SJSA1 (cell line): ENCODE measurements around the gene ITCH. TPM values are rescaled to one million over a fixed set of nuclear protein-coding genes. Genes with fewer than 3 reads are reported as not detected.
"Not testable (repeated sequence)": the region's sequence is repeated elsewhere in the genome, so short reads cannot be mapped to it uniquely, and the experiment has no call there.

ENCODE experiments used
- DNase-seq, 2 experiments: peaks; one replicate each; pipeline ENCODE4 v3.0.0-alpha.2; 2015 to 2020; ENCODE audit warnings: low spot score in 2 of 2, low read depth in 1 of 2
- H3K27ac ChIP-seq: fragments of 250-450 bp; sonication (Bioruptor Pico); 2 replicates; pipeline ENCODE4 v1.5.1; 2020; ENCODE audit warnings: mild to moderate bottlenecking, moderate library complexity
- H3K27me3 ChIP-seq: fragments of 250-450 bp; sonication (Bioruptor Pico); replicated peaks from 2 replicates; pipeline ENCODE4 v1.5.1; 2020; ENCODE audit warnings: mild to moderate bottlenecking, moderate library complexity
- H3K36me3 ChIP-seq: fragments of 250-450 bp; sonication (Bioruptor Pico); 2 replicates; pipeline ENCODE4 v1.5.1; 2020; ENCODE audit warnings: mild to moderate bottlenecking
- H3K4me1 ChIP-seq: fragments of 250-450 bp; sonication (Bioruptor Pico); replicated peaks from 2 replicates; pipeline ENCODE4 v1.6.1; 2021; ENCODE audit warnings: mild to moderate bottlenecking
- H3K4me3 ChIP-seq: fragments of 250-450 bp; sonication (Bioruptor Pico); 2 replicates; pipeline ENCODE4 v1.5.1; 2020; ENCODE audit warnings: mild to moderate bottlenecking
- H3K9me3 ChIP-seq: fragments of 250-450 bp; sonication (Bioruptor Pico); replicated peaks from 2 replicates; pipeline ENCODE4 v1.5.1; 2020; ENCODE audit warnings: mild to moderate bottlenecking
- total RNA-seq: library from RNA; depleted of rRNA; stranded (reverse); fragments of >200 nt; shearing (Covaris generic); gene quantifications from 2 replicates; pipeline ENCODE4 v1.2.3, GENCODE V29; 2014

ITCH gene
- total RNA-seq, 1 experiment from 2014 or later, result 62.9 TPM

DNA sequence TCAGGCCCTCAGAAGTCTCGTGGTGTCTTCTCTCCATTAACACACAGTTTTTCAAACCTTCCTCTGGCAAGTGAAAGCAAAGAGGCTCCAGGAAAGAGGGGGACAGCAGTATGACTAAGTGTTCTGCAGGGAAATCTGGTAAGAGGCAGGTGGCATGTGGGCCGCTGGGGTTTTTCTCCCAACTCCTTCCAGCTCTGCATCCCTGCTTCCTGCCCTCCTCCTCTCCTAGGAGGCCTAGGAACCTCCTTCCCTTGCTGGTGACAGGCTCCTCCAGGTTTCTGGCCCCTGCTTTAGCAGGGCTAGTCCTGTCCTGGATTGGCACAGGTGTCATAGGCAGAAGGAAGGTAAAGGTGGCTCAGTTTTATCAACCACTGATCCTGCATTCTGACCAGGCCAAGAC is 7.6 kb upstream of the ITCH start:
- DNase-seq, result no peak
- Histone ChIP-seq H3K4me1 (no peaks in the 10 kb centered on the region), H3K4me3 (no peak overlapping the region), H3K27me3 (no peaks in the 10 kb centered on the region), H3K36me3 (no peaks in the 10 kb centered on the region), H3K27ac (no peak overlapping the region), H3K9me3 (no peaks in the 10 kb centered on the region)

DNA sequence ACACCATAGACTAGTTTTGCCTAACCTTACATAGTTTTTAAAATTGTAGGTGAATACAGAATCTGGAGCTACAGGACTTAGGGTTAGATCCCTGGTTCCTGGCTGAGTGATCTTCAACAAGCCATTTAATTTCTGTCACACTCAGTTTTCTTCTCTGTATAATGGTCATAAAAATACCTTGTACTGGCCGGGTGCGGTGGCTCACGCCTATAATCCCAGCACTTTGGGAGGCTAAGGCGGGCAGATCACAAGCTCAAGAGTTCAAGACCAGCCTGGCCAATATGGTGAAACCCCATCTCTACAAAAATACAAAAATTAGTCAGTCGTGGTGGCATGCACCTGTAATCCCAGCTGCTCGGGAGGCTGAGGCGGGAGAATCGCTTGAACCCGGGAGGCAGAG is 3.3 kb upstream of the ITCH start:
- H3K4me3 ChIP-seq, DNase-seq, H3K27me3 ChIP-seq, H3K27ac ChIP-seq, H3K9me3 ChIP-seq, H3K4me1 ChIP-seq: not testable (repeated sequence)
- peaks cover 14% of the 10 kb centered on the region for H3K36me3 ChIP-seq

DNA sequence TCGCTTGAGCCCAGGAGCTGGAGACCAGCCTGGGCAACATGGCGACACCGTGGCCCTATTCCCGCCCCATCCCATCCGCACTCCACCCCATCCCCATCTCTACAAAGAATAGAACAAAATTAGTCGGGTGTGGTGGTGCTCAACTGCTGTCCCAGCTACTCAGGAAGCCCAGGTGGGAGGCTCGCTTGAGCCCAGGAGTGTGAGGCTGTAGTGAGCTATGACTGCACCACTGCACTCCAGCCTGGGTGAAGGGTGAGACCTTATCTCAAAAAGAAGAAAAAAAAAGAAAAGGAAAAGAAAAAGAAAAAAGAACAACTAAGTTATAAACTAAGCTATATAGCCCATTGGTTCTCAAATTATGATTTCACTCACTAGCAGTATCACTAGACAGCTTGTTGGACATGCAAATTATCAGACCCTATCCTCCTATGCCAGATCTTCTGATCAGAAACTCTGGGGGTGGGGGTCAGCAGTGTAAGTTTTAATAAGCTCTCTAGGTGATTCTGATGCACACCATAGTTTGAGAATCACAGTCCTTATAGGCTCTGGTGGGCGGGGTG is 491 bp upstream of the ITCH start:
- Histone ChIP-seq H3K9me3 (no peaks in the 10 kb centered on the region), H3K36me3 (peaks cover 40% of the 10 kb centered on the region), H3K27ac (no peak overlapping the region), H3K4me3 (peak overlapping the region; percentile 84), H3K4me1 (peaks cover 14% of the 10 kb centered on the region), H3K27me3 (no peaks in the 10 kb centered on the region)
- DNase-seq, result no peak

- Histone ChIP-seq H3K9me3 (no peaks in the 10 kb centered on the region), H3K27me3 (no peaks in the 10 kb centered on the region), H3K4me3 (peak overlapping the region; percentile 84), H3K27ac (peak overlapping the region; percentile 73), H3K4me1 (peaks cover 14% of the 10 kb centered on the region), H3K36me3 (peaks cover 47% of the 10 kb centered on the region)
- peak; percentile 47 to 60 for DNase-seq
Measured at GRCh38 chr20:34363465-34364222, 571 bp downstream of the ITCH start.

DNA sequence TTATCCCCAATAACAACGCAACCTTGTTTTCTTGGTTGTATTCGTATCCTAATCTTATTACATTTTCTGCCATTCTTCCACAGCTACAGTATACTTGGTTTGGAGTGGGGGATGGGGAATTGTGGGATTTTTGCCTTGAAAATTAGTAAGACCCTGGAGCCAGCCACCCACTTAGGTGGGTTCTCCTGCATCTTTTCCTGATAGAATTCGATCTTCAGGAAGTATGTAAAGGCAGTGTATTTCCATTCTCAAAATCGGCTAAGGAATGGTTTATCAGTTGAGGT is 1.1 kb downstream of the ITCH start:
- no peaks in the 10 kb centered on the region for H3K27me3 ChIP-seq
- DNase-seq, result no peak
- H3K4me3 ChIP-seq, result peak overlapping the region; percentile 84
- H3K4me1 ChIP-seq, result peaks cover 14% of the 10 kb centered on the region
- H3K9me3 ChIP-seq, result no peaks in the 10 kb centered on the region
- H3K27ac ChIP-seq, result peak overlapping the region; percentile 73
- peaks cover 52% of the 10 kb centered on the region for H3K36me3 ChIP-seq

- no peak overlapping the region for H3K27ac ChIP-seq
- H3K4me1 ChIP-seq, result peaks cover 14% of the 10 kb centered on the region
- H3K27me3 ChIP-seq, result no peaks in the 10 kb centered on the region
- no peaks in the 10 kb centered on the region for H3K9me3 ChIP-seq
- no peak overlapping the region for H3K4me3 ChIP-seq
- no peak for DNase-seq
- peaks cover 68% of the 10 kb centered on the region for H3K36me3 ChIP-seq
Measured at GRCh38 chr20:34365765-34366213, 2.7 kb downstream of the ITCH start.

DNA sequence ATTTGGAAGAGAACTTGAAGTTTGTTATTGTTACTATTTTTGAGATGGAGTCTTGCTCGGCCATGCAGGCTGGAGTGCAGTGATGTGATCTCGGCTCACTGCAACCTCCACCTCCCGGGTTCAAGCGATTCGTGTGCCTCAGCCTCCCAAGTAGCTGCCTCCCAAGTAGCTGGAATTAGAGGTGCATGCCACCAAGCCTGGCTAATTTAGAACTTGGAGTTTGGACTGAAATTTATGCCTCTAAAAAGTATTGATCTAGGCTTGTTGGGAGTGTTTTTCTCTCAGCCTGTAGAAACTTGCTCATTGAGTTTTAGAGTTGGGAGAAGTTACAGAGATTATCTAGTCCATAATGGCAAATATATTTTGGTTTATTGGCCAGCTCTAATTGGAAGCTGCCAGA is 4.1 kb downstream of the ITCH start:
- no peak for DNase-seq
- H3K9me3 ChIP-seq, result no peaks in the 10 kb centered on the region

DNA sequence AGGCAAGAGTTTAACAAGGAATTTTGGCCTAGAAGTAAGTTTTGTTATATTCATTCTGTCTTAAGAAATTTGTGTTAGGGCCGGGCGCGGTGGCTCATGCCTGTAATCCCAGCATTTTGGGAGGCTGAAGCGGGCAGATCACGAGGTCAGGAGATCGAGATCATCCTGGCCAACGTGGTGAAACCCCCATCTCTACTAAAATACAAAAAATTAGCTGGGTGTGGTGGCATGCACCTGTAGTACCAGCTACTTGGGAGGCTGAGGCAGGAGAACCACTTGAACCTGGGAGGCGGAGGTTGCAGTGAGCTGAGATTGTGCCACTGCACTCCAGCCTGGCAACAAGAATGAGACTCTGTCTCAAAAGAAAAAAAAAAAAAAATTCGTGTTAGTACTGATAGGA is 4.8 kb downstream of the ITCH start:
- H3K9me3 ChIP-seq, DNase-seq, H3K27ac ChIP-seq, H3K4me3 ChIP-seq, H3K27me3 ChIP-seq: not testable (repeated sequence)
- H3K4me1 ChIP-seq, result peaks cover 11% of the 10 kb centered on the region
- H3K36me3 ChIP-seq, result peaks cover 82% of the 10 kb centered on the region

More for the DNA sequence above, 4.1 kb downstream of the ITCH start:
- H3K36me3 ChIP-seq, result peaks cover 77% of the 10 kb centered on the region
- no peaks in the 10 kb centered on the region for H3K27me3 ChIP-seq
- H3K27ac ChIP-seq, result no peak overlapping the region
- no peak overlapping the region for H3K4me3 ChIP-seq
- peaks cover 14% of the 10 kb centered on the region for H3K4me1 ChIP-seq

DNA sequence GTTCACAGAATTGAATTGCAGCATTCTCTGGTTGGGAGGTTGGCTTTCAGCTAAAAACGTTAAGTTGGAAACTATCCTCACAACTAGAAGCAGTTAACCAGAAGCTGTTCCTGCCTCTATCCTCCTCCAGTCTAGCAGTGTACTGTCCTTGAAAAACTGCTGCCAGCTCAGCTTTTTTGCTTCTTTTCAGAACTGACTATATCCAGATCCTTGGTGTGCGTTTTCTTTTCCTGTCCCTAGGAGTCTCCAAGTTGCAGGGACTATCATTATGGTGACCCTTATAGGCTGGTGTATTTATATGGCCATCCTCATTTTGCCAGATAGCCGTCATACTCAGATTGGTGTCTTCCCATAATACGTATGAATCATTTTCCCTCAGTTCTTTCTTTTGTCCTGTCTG is 5.5 kb downstream of the ITCH start:
- H3K4me1 ChIP-seq, result peaks cover 11% of the 10 kb centered on the region; the same call in 1 of the 2 replicates
- no peak overlapping the region for H3K4me3 ChIP-seq
- DNase-seq, result no peak
- peaks cover 83% of the 10 kb centered on the region for H3K36me3 ChIP-seq
- H3K9me3 ChIP-seq, result no peaks in the 10 kb centered on the region
- no peak overlapping the region for H3K27ac ChIP-seq
- H3K27me3 ChIP-seq, result no peaks in the 10 kb centered on the region

- peaks cover 10% of the 10 kb centered on the region; the same call in 1 of the 2 replicates for H3K4me1 ChIP-seq
- no peaks in the 10 kb centered on the region for H3K9me3 ChIP-seq
- H3K36me3 ChIP-seq, result peaks cover 83% of the 10 kb centered on the region
- no peak for DNase-seq
- no peaks in the 10 kb centered on the region for H3K27me3 ChIP-seq
- H3K27ac ChIP-seq, result no peak overlapping the region
- H3K4me3 ChIP-seq, result no peak overlapping the region
Measured at GRCh38 chr20:34369265-34369664, 6.2 kb downstream of the ITCH start.

- DNase-seq, result no peak
- Histone ChIP-seq H3K36me3 (peaks cover 87% of the 10 kb centered on the region), H3K4me3 (no peak overlapping the region), H3K9me3 (no peaks in the 10 kb centered on the region), H3K27me3 (no peaks in the 10 kb centered on the region), H3K4me1 (peaks cover 6% of the 10 kb centered on the region; the same call in 1 of the 2 replicates), H3K27ac (no peak overlapping the region)
Measured at GRCh38 chr20:34370062-34370461, 7.0 kb downstream of the ITCH start.

- Histone ChIP-seq H3K27ac (no peak overlapping the region), H3K27me3 (no peaks in the 10 kb centered on the region), H3K4me3 (no peak overlapping the region), H3K9me3 (no peaks in the 10 kb centered on the region), H3K4me1 (no peaks in the 10 kb centered on the region), H3K36me3 (peaks cover 80% of the 10 kb centered on the region)
- no peak for DNase-seq
Measured at GRCh38 chr20:34373445-34373844, 10.4 kb downstream of the ITCH start.

GRCh38 chr20:34374209-34374760 is 11.2 kb downstream of the ITCH start:
- no peaks in the 10 kb centered on the region for H3K4me1 ChIP-seq
- H3K9me3 ChIP-seq, result no peaks in the 10 kb centered on the region
- H3K36me3 ChIP-seq, result peaks cover 72% of the 10 kb centered on the region
- DNase-seq, result no peak
- H3K4me3 ChIP-seq, result no peak overlapping the region
- H3K27ac ChIP-seq, result no peak overlapping the region
- H3K27me3 ChIP-seq, result no peaks in the 10 kb centered on the region

DNA sequence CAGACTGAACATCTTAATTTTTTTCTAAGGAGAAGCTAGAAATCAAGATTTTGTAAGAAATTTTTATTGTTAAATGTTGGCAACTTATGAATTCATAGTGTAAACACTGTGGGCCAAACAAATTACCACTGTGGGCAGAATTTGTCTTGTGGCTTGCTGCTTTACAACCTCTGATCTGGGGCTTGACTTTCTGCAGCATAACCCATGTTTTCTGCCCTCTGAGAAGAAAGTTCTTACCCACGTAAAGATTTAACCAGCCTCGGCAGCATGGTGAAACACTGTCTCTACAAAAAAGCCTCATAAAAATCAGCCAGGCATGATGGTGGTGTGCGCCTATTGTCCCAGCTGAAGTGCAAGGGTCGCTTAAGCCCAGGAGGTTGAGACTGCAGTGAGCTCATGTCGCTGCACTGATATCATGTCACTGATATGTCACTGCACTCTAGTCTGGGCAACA is 12.9 kb downstream of the ITCH start:
- H3K27me3 ChIP-seq, result no peaks in the 10 kb centered on the region
- no peak overlapping the region for H3K4me3 ChIP-seq
- no peak for DNase-seq
- H3K36me3 ChIP-seq, result peaks cover 67% of the 10 kb centered on the region
- no peaks in the 10 kb centered on the region for H3K9me3 ChIP-seq
- no peak overlapping the region for H3K27ac ChIP-seq
- H3K4me1 ChIP-seq, result no peaks in the 10 kb centered on the region
